HG03439 (cell line): ENCODE results near the gene PRM1.

Experiments
- ATAC-seq: cut with Tn5 transposase; IDR thresholded peaks from one replicate; pipeline ENCODE4 v1.9.1; 2021; ENCODE audit warnings: mild to moderate bottlenecking, moderate library complexity; ENCODE audit not compliant: unreplicated experiment

The PRM1 gene

DNA sequence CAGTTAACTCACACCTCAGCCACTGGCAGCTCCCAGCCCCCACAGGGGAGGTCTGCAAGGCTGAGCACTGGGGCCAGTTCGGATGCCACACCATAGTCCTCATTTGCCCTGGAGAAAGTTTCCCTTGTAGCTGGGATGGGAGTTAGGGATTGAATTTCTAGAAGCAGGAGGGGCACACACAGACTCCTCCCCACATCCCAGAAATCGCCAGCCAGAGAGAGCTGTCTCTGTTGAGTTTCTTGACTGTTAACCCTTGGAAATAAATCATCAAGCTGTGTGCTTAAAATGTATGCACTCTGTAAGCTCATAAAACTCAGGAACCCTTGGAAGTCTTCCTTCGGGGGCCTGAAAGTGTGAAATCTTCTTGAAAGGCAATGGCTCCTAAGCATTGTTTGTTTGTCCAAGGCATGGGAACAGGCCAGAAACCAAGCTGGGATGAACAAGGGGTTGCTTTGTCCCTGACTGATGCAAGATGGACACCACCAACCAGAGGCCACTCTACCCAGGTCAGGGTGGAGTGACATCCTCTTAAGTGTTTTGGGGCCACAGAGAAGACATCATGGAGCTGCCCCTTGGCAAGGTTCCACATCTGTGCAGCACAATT lies 7.3 kb downstream of the PRM1 start:
- no peak for ATAC-seq

DNA sequence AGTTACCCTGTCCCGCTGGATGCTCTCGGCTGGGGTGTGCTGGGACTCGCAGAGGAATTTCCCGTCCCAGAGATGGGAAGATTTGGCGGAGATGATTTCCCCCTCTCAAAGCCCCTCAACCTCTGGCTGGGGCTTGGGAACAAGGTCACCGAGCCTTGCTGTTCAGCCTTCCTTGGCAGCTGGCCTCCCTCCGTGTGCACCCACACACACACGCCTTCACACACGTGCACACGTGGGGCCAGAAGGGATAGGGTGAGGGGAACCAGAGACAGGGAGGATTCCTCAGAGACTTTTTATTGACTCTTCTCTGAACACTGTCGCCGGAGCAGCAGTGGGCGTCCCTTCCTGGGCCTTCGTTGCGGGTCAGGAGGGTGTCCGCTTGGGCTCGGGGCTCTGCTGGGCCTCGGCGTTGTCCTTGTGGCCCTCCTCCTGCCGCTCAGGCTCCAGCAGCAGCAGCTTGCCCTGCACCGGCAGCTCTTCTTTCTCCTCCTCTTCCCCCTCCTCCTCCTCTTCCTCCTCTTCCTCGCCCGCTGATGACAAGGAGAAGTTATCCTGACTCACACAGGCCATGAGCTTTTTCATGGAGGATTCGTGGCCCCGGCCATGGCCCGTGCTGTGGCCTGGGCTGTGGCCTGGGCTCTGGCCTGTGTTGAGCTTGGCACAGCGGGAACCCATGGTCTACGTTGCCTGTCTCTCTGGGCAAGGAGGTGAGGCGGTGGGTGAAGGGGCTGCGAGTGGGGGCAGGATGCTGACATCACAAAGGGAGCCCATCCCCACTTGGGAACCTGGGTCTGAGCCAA lies 8.0 kb downstream of the PRM1 start, which contains the start of gene PRM3:
Gene PRM3 (minus strand): TSS at position 709 of the 800 bp plus-strand sequence. CDS start 34 bp downstream, at position 675.
- ATAC-seq = no peak

DNA sequence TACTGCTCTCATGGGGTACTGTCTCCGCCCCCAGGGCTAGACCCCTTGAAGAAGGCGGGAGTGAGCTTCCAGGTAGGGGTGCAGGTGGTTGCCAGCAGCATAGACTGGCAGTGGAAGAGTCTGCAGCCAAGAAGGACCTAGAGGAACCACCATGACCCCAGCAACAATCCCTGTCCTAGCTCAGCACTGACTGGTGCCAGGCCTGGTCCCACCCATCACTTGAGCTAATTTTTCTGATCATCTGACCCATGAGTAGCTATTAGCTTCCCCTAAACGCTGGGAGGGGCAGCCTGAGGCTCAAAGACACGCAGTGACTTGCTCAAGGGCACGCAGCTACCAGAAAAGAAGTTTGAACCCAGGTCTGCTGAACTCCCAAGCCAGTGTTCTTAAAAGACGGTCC lies 8.6 kb downstream of the PRM1 start:
- no peak for ATAC-seq

DNA sequence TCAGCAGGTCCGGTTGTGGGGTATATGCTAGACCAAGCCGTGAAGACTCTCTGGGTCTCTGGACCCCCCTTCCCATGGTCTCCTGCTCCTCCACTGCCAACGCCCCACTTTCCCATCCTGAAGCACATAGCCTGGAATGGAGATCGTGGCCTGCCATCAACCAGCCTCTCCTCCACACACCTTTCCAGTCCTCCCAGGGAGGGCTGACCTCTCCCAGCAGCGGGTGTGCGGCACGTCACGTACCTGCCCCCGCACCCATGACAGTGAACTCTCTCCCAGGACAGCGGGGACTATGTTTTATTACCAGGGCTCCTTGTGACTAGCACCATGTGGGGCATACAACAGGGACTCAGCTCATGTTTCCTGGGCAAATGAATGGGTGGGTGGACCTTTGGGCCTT lies 9.5 kb downstream of the PRM1 start:
- no peak for ATAC-seq

- ATAC-seq = no peak
Measured at GRCh38 chr16:11270602-11271162, 10.4 kb downstream of the PRM1 start.

DNA sequence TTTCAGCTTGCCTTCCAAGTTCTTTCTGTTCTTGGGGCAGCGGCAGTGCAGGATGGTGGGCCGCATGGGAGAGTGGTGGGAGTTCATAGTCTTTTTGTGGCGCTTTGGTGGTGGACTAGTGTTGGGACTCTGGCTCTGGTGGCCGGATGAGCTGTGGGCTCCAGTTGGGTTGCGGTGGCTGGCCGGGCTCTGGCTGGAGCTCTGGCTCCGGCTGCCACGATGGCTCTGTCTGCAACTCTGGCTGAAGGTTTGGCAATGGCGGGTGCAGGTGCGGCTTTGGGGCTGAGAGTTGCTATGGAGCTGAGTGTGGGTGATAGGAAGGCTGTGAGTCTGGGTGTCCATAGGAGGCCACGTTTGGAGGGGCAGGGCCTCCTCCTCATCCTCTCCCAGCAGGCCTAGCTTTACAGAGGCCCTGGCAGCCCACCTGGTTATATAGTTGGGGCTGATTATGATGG lies 12.2 kb downstream of the PRM1 start, which contains the start of gene TNP2:
Gene TNP2 (minus strand): TSS at position 405 of the 455 bp plus-strand sequence. CDS start 63 bp downstream, at position 342.
- no peak for ATAC-seq

- ATAC-seq = no peak
Measured at GRCh38 chr16:11265124-11265523, 16.0 kb downstream of the PRM1 start.

GRCh38 chr16:11264155-11264832 lies 16.8 kb downstream of the PRM1 start:
- no peak for ATAC-seq

DNA sequence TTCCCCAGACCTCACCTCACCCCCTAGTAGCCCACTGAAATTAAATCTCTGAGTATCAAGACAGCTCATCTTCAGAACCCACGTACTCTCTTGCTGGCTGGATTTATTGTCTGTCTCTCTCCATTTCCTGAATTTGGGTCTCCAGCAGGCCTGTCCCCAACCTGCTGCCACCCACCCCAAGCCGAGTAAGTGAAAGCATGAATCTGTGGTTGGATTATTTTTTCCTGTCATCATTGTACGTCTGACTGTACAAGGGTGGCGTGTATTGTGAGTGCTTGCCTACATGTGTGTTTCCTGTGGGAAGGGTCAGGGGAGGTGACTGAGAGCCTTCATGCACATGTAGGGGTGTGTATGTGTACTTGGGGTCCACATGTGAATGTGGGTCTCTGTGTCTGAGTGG lies 17.4 kb downstream of the PRM1 start:
- no peak for ATAC-seq

DNA sequence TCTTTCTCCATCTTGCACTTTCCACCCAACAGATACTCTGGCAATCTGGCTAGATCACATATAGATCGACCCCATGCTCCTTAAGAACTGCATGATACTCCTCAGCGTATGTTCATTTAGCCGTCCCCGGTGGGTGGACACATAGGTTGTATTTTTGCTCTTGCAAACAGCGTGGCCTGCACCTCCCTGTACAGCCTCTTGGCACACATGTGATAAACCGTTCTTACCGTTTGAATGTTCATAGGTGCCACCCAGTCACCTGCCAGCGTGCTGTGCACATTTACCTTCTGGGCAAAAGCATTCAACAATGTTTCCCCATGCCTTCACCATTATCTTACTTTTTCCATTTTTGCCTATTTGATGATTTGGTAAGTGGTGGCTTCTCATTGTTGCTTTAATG lies 18.2 kb downstream of the PRM1 start:
- ATAC-seq = no peak

- no peak for ATAC-seq
Measured at GRCh38 chr16:11260596-11260966, 20.5 kb downstream of the PRM1 start.

- no peak for ATAC-seq
Measured at GRCh38 chr16:11259655-11260595, 21.2 kb downstream of the PRM1 start.

DNA sequence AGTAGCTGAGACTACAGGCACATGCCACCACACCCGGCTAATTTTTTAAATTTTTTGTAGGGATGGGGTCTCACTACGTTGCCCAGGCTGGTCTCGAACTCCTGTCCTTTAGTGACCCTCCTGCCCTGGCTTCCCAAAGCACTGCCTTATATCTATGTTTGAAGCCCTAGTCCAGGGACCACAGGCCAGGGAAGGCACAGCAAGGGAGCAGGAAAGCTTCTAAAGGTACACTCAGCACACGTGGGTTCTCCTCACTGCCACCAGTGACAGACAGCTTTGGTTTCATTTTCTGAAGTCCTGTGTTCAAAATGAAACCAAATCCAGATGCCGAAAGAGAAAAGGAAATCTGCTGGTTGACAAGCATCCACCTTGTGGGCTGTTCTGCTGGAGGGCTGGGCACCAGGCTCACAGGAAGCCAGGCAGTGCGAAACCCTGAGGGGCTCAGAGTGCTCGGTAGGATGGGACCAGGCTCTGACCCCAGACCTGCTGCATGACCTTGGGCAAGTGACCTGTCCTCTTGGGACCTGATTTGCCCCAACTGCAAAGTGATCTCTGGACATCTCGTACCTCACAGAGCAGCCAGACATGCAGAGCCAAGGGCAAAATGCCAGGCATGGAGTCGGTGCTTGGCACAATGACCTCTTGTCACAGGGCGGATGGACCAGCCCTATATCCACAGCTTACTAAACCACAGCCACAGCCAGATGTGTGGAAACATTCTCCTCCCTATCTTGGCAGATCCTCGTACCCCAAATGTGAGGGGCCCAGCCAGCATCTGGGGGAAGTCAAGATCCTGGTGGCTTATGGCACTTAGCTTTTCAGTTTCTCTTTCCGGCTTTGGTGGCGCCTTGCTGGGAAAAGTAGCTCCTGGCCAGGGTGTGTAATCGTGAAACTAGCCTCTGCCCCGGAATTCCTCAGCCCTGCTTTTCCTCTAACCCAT lies 22.3 kb downstream of the PRM1 start:
- ATAC-seq = no peak

GRCh38 chr16:11257131-11257938 lies 23.8 kb downstream of the PRM1 start:
- ATAC-seq = no peak

DNA sequence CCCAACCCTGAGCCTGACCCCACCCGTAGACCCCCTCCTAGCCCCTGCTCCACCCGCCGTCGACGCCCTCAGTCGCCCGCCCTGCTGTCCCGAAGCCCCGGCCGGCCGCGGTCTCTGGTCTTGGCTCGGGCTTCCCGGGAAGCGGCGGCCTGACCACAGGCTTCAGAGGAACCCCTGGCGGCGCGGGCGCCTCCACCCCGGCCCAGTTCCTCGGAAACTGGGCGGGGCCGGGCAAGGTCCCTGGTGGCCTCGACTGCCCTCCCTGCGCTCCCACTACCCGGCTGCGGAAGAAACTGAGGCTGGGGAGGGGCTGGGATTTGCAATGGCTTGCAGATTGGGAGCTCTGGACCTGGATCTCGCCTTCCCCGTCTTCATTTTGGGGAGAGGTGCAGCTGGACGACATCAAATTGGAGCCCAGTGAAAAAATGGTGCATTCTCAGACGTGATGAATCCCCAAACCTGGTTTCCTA lies 24.4 kb downstream of the PRM1 start:
- no peak for ATAC-seq

DNA sequence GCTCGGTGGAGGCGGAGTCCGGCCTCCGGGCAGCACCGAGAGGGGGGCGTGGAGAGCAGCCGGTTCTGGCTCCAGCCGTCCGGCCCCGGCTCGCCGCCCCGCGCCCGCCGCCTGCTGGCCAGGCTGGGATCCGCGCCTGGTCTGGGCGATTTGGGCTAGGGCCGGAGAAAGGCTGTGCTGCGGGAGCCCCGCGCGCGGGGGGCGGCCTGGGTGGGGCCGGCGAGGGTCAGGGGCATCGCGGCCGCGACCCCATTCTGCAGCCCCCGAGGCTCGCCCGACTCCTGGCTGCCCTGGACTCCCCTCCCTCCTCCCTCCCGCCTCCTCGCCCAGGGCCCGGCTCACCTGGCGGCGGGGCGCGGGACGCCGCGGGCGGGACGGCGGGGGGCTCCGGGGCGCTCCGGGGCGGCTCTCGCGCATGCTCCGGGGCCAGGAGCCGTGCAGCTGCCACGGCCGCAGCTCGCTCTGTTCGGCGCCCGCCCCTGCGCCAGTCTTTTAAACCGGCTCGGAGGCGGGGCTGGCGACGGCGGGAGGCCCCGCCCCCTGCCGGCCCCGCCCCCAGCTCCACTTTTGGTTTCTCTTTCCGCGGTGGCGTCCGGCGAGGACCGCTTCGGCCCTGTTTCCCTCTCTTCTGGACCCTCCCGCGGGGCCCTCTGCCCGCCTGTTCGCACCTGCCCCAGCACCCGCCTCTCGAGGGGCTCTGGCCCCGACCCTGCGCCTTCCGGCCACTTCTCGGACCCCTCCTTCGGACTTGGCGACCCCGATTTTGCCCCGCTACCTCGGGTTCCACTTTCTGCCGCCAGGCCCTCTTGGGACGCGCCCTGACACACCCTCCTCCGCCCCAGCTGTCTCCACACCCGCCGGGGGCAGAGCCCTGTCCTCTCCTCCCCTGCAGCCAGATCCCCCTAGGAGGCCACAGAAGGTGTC lies 25.1 kb downstream of the PRM1 start, which contains the start of gene SOCS1:
Gene SOCS1 (minus strand): TSS at position 468 of the 924 bp plus-strand sequence. CDS start 726 bp downstream, outside the sequence.
- ATAC-seq = peak; percentile 46
